Measurements from ENCODE around the gene SPRR3.
"Not testable (repeated sequence)": the region's sequence is repeated elsewhere in the genome, so short reads cannot be mapped to it uniquely, and the experiment has no call there.

Gene SPRR3

GRCh38 chr1:152998476-152998875, 3.1 kb upstream of the SPRR3 start:
- peaks cover 32% of the 10 kb centered on the region for H3K9me3 Mint-ChIP-seq
- DNase-seq: no peak
- no peak for TF ChIP-seq CTCF (IDR thresholded peaks at IDR 0.05)
- no peaks in the 10 kb centered on the region for H3K36me3 Mint-ChIP-seq (ENCODE audit: low read depth)
- no peak overlapping the region for H3K4me3 Mint-ChIP-seq
- peaks cover 7% of the 10 kb centered on the region for H3K27me3 Mint-ChIP-seq (ENCODE audit: low read depth, poor library complexity)
- H3K4me1 Mint-ChIP-seq: peaks cover 9% of the 10 kb centered on the region
- H3K27ac Mint-ChIP-seq: no peak overlapping the region

- no peak overlapping the region for H3K27ac Mint-ChIP-seq
- H3K9me3 Mint-ChIP-seq: peaks cover 28% of the 10 kb centered on the region
- H3K4me1 Mint-ChIP-seq: peaks cover 9% of the 10 kb centered on the region
- peaks cover 7% of the 10 kb centered on the region for H3K27me3 Mint-ChIP-seq (ENCODE audit: low read depth, poor library complexity)
- H3K36me3 Mint-ChIP-seq (ENCODE audit: low read depth): no peaks in the 10 kb centered on the region
- DNase-seq: no peak
- no peak overlapping the region for H3K4me3 Mint-ChIP-seq
- no peak for TF ChIP-seq CTCF (IDR thresholded peaks at IDR 0.05)
These were observed 1.7 kb upstream of the SPRR3 start for GRCh38 chr1:152999818-153000217.

- Mint-ChIP-seq H3K4me1 (peaks cover 9% of the 10 kb centered on the region), H3K27ac (no peak overlapping the region), H3K36me3 (ENCODE audit: low read depth) (no peaks in the 10 kb centered on the region), H3K27me3 (ENCODE audit: low read depth, poor library complexity) (peaks cover 7% of the 10 kb centered on the region), H3K9me3 (peaks cover 24% of the 10 kb centered on the region), H3K4me3 (no peak overlapping the region)
- no peak for TF ChIP-seq CTCF (IDR thresholded peaks at IDR 0.05)
- DNase-seq: no peak
These were observed 1.3 kb upstream of the SPRR3 start for GRCh38 chr1:153000294-153000693.

- H3K27ac Mint-ChIP-seq; H3K4me3 Mint-ChIP-seq; DNase-seq; H3K27me3 Mint-ChIP-seq (ENCODE audit: low read depth, poor library complexity); H3K36me3 Mint-ChIP-seq (ENCODE audit: low read depth); H3K4me1 Mint-ChIP-seq: not testable (repeated sequence)
- peaks cover 17% of the 10 kb centered on the region for H3K9me3 Mint-ChIP-seq
These were observed 9.7 kb downstream of the SPRR3 start for GRCh38 chr1:153011235-153011758.

- not testable (repeated sequence) for H3K27me3 Mint-ChIP-seq (ENCODE audit: low read depth, poor library complexity); H3K4me3 Mint-ChIP-seq; DNase-seq; H3K27ac Mint-ChIP-seq; H3K36me3 Mint-ChIP-seq (ENCODE audit: low read depth)
- Mint-ChIP-seq H3K9me3 (peaks cover 14% of the 10 kb centered on the region), H3K4me1 (peaks cover 18% of the 10 kb centered on the region)
These were observed 20.3 kb downstream of the SPRR3 start for GRCh38 chr1:153021829-153022228.

GRCh38 chr1:153022340-153022739, 20.8 kb downstream of the SPRR3 start:
- H3K27me3 Mint-ChIP-seq (ENCODE audit: low read depth, poor library complexity); DNase-seq; H3K36me3 Mint-ChIP-seq (ENCODE audit: low read depth); H3K4me3 Mint-ChIP-seq; H3K27ac Mint-ChIP-seq: not testable (repeated sequence)
- peaks cover 18% of the 10 kb centered on the region for H3K4me1 Mint-ChIP-seq
- peaks cover 14% of the 10 kb centered on the region for H3K9me3 Mint-ChIP-seq

GRCh38 chr1:153023109-153023508, 21.6 kb downstream of the SPRR3 start:
- peaks cover 18% of the 10 kb centered on the region for H3K4me1 Mint-ChIP-seq
- no peak overlapping the region for H3K27ac Mint-ChIP-seq
- H3K27me3 Mint-ChIP-seq (ENCODE audit: low read depth, poor library complexity): peaks cover 2% of the 10 kb centered on the region
- H3K36me3 Mint-ChIP-seq (ENCODE audit: low read depth): no peaks in the 10 kb centered on the region
- peaks cover 14% of the 10 kb centered on the region for H3K9me3 Mint-ChIP-seq
- TF ChIP-seq CTCF (IDR thresholded peaks at IDR 0.05): no peak
- DNase-seq: no peak
- H3K4me3 Mint-ChIP-seq: no peak overlapping the region

All from nephron progenitor cell (in vitro differentiated cells).